ENCODE data around the gene GATA2.

DNA sequence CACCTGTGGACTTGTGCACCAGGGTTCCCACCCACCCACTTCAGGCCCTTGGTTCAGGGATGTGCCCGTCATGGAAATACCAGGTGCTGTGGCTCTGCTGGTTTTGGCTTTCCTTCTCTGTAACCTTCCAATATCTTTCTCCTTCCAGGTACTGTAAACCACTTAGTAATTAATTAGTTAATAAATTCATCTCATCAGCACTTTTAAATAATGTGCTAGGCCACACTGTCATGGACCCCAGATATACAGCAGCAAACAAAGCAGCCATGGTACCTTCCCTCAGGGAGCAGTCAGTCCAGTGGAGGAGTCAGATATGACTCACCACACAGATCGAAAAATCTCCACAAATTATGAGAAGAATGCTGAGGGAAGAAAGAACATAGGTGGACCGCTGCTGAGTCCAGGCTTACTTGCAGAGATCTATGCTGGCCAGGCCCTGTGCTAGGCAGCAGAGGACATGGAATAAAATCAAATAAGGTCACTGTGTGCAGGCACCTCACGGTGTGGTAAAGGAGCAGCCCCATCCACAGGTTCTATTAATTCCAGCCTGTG lies 6.8 kb upstream of the GATA2 start:
- TF ChIP-seq, protein P1, sequence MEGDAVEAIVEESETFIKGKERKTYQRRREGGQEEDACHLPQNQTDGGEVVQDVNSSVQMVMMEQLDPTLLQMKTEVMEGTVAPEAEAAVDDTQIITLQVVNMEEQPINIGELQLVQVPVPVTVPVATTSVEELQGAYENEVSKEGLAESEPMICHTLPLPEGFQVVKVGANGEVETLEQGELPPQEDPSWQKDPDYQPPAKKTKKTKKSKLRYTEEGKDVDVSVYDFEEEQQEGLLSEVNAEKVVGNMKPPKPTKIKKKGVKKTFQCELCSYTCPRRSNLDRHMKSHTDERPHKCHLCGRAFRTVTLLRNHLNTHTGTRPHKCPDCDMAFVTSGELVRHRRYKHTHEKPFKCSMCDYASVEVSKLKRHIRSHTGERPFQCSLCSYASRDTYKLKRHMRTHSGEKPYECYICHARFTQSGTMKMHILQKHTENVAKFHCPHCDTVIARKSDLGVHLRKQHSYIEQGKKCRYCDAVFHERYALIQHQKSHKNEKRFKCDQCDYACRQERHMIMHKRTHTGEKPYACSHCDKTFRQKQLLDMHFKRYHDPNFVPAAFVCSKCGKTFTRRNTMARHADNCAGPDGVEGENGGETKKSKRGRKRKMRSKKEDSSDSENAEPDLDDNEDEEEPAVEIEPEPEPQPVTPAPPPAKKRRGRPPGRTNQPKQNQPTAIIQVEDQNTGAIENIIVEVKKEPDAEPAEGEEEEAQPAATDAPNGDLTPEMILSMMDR (conservative IDR thresholded peaks at IDR 0.05; ENCODE audit: low read depth in 2 of 2) = no peak
- no peak for TF ChIP-seq EZH2phosphoT487 (IDR thresholded peaks at IDR 0.05; ENCODE audit: unreplicated experiment)

Measured in GM23338 (cell line).